ENCODE data around the gene MCM8. TPM values are rescaled to one million over a fixed set of nuclear protein-coding genes. Genes with fewer than 3 reads are reported as not detected.

MCM8 gene
- total RNA-seq, 1 experiment from 2014 or later = 12.6 TPM

DNA sequence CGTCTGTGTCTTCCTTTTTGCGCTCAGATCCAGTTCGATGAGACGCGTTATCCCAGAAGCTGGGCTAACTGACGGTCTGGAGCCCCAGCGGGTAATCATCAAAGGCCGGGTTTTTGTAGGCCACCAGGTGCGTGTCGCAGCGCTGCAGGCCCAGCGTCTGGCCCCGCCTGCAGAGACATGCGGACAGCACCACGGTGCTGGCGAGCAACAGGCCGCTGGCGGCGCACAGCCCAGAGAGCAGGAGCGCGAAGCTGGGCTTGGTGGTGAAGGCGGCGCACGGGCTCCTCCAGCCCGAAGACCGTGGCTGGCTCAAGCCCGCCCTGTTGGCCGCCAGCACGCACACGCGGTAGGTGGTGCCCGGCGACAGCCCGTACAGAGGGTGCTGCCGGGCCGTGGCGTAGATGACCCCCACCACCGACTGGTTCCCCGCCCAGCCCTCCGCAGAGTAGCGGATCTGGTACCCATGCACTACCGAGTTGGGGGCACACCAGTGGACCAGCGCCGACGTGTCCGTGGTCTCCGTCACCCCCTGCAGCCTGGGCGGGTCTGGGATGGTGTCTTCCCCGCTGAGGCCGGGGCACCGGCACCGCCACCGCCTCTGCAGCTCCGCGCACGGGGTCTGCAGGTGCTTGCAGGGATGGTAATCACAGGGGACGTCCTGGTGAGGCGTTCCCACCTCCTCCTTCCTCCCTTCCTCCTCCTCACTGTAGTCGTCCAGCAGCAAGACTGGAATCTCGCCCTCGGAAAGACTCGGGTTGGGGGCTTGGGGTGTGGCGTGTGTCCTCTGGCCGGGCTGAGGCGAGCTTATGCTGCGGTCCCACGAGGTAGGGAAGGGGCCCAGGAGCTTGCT is 90.7 kb downstream of the MCM8 start:
- Histone ChIP-seq H3K4me3 (ENCODE audit: low read length) (no peak overlapping the region), H3K9me2 (replicated peaks; ENCODE audit: insufficient read depth, low read length) (no peaks in the 10 kb centered on the region), H3K36me3 (ENCODE audit: insufficient read depth, low read length) (peaks cover 10% of the 10 kb centered on the region), H3K27me3 (ENCODE audit: low read length) (no peaks in the 10 kb centered on the region), H2AFZ (ENCODE audit: low read length) (no peak overlapping the region), H3K27ac (ENCODE audit: low read length) (no peak overlapping the region), H3K79me2 (ENCODE audit: low read length) (peaks cover 3% of the 10 kb centered on the region), H3K4me2 (ENCODE audit: low read depth, low read length, poor library complexity, severe bottlenecking) (no peak overlapping the region), H3K4me1 (ENCODE audit: low read length) (no peaks in the 10 kb centered on the region), H3K9ac (ENCODE audit: low read length) (no peak overlapping the region), H4K20me1 (ENCODE audit: insufficient read depth, low read depth, low read length) (0 out of 2 replicates have a peak, but pooled peaks cover 4% of the 10 kb centered on the region), H3K9me3 (ENCODE audit: low read length) (no peaks in the 10 kb centered on the region)
- no peak for DNase-seq

DNA sequence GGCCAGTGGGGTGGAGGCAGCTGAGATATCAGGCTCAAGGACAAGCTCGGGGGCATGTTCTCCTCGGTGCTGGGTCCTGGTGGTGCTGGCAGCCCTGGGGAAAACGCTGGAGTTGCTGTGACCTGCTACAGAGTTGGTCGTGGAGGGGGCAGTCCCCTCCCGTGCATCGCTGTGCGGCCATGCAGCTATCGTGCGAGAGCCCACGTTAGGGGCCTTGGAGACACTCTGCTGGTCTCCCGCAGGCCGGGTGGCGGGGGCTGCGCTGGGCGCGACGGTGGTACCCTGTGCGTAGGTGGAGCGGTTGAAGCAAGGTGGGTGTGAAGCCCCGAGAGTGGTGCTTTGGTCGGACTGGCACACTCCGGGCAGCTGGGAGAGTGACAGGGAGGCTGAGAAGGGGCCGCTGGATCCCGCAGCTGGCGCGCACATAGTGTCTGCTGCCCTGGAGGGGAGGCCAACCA is 91.4 kb downstream of the MCM8 start:
- H3K9ac ChIP-seq (ENCODE audit: low read length) = no peak overlapping the region
- H4K20me1 ChIP-seq (ENCODE audit: insufficient read depth, low read depth, low read length) = no peaks in the 10 kb centered on the region
- DNase-seq = no peak
- no peaks in the 10 kb centered on the region for H3K9me3 ChIP-seq (ENCODE audit: low read length)
- no peaks in the 10 kb centered on the region for H3K9me2 ChIP-seq (replicated peaks; ENCODE audit: insufficient read depth, low read length)
- H3K4me3 ChIP-seq (ENCODE audit: low read length) = no peak overlapping the region
- H3K36me3 ChIP-seq (ENCODE audit: insufficient read depth, low read length) = peaks cover 4% of the 10 kb centered on the region; the same call in 1 of the 2 replicates
- H3K79me2 ChIP-seq (ENCODE audit: low read length) = no peaks in the 10 kb centered on the region
- H3K27ac ChIP-seq (ENCODE audit: low read length) = no peak overlapping the region
- H3K27me3 ChIP-seq (ENCODE audit: low read length) = no peaks in the 10 kb centered on the region
- H3K4me1 ChIP-seq (ENCODE audit: low read length) = no peaks in the 10 kb centered on the region
- H2AFZ ChIP-seq (ENCODE audit: low read length) = no peak overlapping the region
- no peak overlapping the region for H3K4me2 ChIP-seq (ENCODE audit: low read depth, low read length, poor library complexity, severe bottlenecking)

DNA sequence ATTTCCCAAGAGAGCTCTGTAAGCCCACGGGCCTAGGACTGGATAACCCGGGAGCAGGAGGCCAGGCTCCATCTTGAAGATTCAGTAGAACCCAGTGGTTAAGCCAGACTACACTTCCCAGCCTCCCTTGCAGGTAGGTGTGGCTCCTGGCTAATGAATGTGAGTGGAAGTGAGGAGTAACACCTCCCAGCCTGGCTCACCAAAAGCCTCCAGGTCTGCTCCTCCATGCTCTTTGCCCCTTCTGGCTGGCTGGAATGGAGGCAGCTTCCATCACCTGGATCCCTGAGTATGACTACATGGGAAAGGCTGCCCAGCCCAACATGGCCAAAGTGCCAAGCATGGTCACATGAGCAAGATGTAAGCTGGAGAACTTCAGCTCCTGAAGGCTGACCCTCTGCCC is 93.7 kb downstream of the MCM8 start:
- Histone ChIP-seq H3K36me3 (ENCODE audit: insufficient read depth, low read length) (no peaks in the 10 kb centered on the region), H3K9ac (ENCODE audit: low read length) (no peak overlapping the region), H2AFZ (ENCODE audit: low read length) (no peak overlapping the region), H3K79me2 (ENCODE audit: low read length) (no peaks in the 10 kb centered on the region), H3K27me3 (ENCODE audit: low read length) (no peaks in the 10 kb centered on the region), H3K4me3 (ENCODE audit: low read length) (no peak overlapping the region), H3K4me2 (ENCODE audit: low read depth, low read length, poor library complexity, severe bottlenecking) (no peak overlapping the region), H3K9me3 (ENCODE audit: low read length) (no peaks in the 10 kb centered on the region), H3K9me2 (replicated peaks; ENCODE audit: insufficient read depth, low read length) (no peaks in the 10 kb centered on the region), H3K27ac (ENCODE audit: low read length) (no peak overlapping the region), H4K20me1 (ENCODE audit: insufficient read depth, low read depth, low read length) (no peaks in the 10 kb centered on the region), H3K4me1 (ENCODE audit: low read length) (no peaks in the 10 kb centered on the region)
- peak; percentile 71 for DNase-seq

DNA sequence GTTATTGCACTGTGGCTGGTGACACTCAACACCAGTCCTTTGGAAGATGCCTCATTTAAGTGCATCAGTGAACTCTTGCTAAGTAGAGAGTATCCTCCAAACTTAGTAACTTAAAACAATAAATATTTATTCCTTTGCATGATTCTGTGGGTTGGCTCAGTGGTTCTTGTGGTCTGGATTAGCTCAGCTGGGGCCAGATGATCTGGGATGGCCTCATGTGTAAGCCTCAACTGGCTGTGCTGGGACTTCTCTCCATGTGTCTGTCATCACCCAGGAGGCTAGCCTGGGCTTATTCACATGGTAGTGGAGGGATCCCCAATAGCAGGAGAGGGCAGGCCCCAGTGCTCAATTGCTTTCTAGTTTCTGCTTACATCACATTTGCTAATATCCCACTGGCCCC is 95.1 kb downstream of the MCM8 start:
- Histone ChIP-seq H3K4me2 (ENCODE audit: low read depth, low read length, poor library complexity, severe bottlenecking) (no peak overlapping the region), H3K9ac (ENCODE audit: low read length) (no peak overlapping the region)

GRCh38 chr20:6046432-6046831 is 96.0 kb downstream of the MCM8 start:
- no peaks in the 10 kb centered on the region for H3K36me3 ChIP-seq (ENCODE audit: insufficient read depth, low read length)
- no peak for DNase-seq
- H3K9ac ChIP-seq (ENCODE audit: low read length) = no peak overlapping the region
- H4K20me1 ChIP-seq (ENCODE audit: insufficient read depth, low read depth, low read length) = no peaks in the 10 kb centered on the region
- no peaks in the 10 kb centered on the region for H3K27me3 ChIP-seq (ENCODE audit: low read length)
- H3K9me2 ChIP-seq (replicated peaks; ENCODE audit: insufficient read depth, low read length) = no peaks in the 10 kb centered on the region
- no peaks in the 10 kb centered on the region for H3K4me1 ChIP-seq (ENCODE audit: low read length)
- H3K4me2 ChIP-seq (ENCODE audit: low read depth, low read length, poor library complexity, severe bottlenecking) = no peak overlapping the region
- no peaks in the 10 kb centered on the region for H3K79me2 ChIP-seq (ENCODE audit: low read length)
- H3K4me3 ChIP-seq (ENCODE audit: low read length) = no peak overlapping the region
- no peak overlapping the region for H2AFZ ChIP-seq (ENCODE audit: low read length)
- no peak overlapping the region for H3K27ac ChIP-seq (ENCODE audit: low read length)
- no peaks in the 10 kb centered on the region for H3K9me3 ChIP-seq (ENCODE audit: low read length)

More for the DNA sequence above, 95.1 kb downstream of the MCM8 start:
- DNase-seq = no peak
- no peaks in the 10 kb centered on the region for H3K9me3 ChIP-seq (ENCODE audit: low read length)
- no peaks in the 10 kb centered on the region for H4K20me1 ChIP-seq (ENCODE audit: insufficient read depth, low read depth, low read length)
- no peaks in the 10 kb centered on the region for H3K79me2 ChIP-seq (ENCODE audit: low read length)
- H2AFZ ChIP-seq (ENCODE audit: low read length) = no peak overlapping the region
- no peaks in the 10 kb centered on the region for H3K4me1 ChIP-seq (ENCODE audit: low read length)
- H3K27ac ChIP-seq (ENCODE audit: low read length) = no peak overlapping the region
- H3K9me2 ChIP-seq (replicated peaks; ENCODE audit: insufficient read depth, low read length) = no peaks in the 10 kb centered on the region
- H3K4me3 ChIP-seq (ENCODE audit: low read length) = no peak overlapping the region
- no peaks in the 10 kb centered on the region for H3K27me3 ChIP-seq (ENCODE audit: low read length)
- no peaks in the 10 kb centered on the region for H3K36me3 ChIP-seq (ENCODE audit: insufficient read depth, low read length)

GRCh38 chr20:6048391-6048790 is 97.9 kb downstream of the MCM8 start:
- Histone ChIP-seq H3K27me3 (ENCODE audit: low read length) (no peaks in the 10 kb centered on the region), H4K20me1 (ENCODE audit: insufficient read depth, low read depth, low read length) (no peaks in the 10 kb centered on the region), H3K4me1 (ENCODE audit: low read length) (no peaks in the 10 kb centered on the region), H2AFZ (ENCODE audit: low read length) (no peak overlapping the region), H3K4me2 (ENCODE audit: low read depth, low read length, poor library complexity, severe bottlenecking) (no peak overlapping the region), H3K36me3 (ENCODE audit: insufficient read depth, low read length) (no peaks in the 10 kb centered on the region), H3K9me2 (replicated peaks; ENCODE audit: insufficient read depth, low read length) (no peaks in the 10 kb centered on the region), H3K79me2 (ENCODE audit: low read length) (no peaks in the 10 kb centered on the region), H3K9me3 (ENCODE audit: low read length) (no peaks in the 10 kb centered on the region), H3K27ac (ENCODE audit: low read length) (no peak overlapping the region), H3K9ac (ENCODE audit: low read length) (no peak overlapping the region), H3K4me3 (ENCODE audit: low read length) (no peak overlapping the region)
- DNase-seq = no peak

Small RNA genes lying within 50 kb of the gene (small RNA-seq; reads per million reads assigned to genes)
- gene RF00019 (not detected), gene RN7SL498P (not detected)

Other genes starting within 250 kb of the MCM8 start
- gene SHLD1, start 200.3 kb upstream of the MCM8 start, total RNA-seq (2014; rRNA removed; shearing (Covaris generic); ENCODE audit: low replicate concordance) = 8.0 and 13.1 TPM in 2 replicates
- 0.07 and 0.11 TPM in 2 replicates for gene CHGB, start 39.1 kb upstream of the MCM8 start, total RNA-seq (2014; rRNA removed; shearing (Covaris generic); ENCODE audit: low replicate concordance)
- gene TRMT6, start 119 bp upstream of the MCM8 start, total RNA-seq (2014; rRNA removed; shearing (Covaris generic); ENCODE audit: low replicate concordance) = 21.1 and 26.8 TPM in 2 replicates
- 44.0 and 132 TPM in 2 replicates for gene CRLS1, start 55.5 kb downstream of the MCM8 start, total RNA-seq (2014; rRNA removed; shearing (Covaris generic); ENCODE audit: low replicate concordance)
- not detected in 2 replicates for gene LRRN4, start 103.4 kb downstream of the MCM8 start, total RNA-seq (2014; rRNA removed; shearing (Covaris generic); ENCODE audit: low replicate concordance)
- gene FERMT1, start 172.4 kb downstream of the MCM8 start, total RNA-seq (2014; rRNA removed; shearing (Covaris generic); ENCODE audit: low replicate concordance) = 0.07 TPM in 1 of 2 replicates, not detected in the other

Data from Karpas-422 (cell line).